Peyer's patch (tissue), 4 donors: Measurements from ENCODE around the gene CCDC152.

Source experiments
- POLR2A ChIP-seq, 2 donors: fragments of 450-650 bp; IDR thresholded peaks; one replicate each; pipeline ENCODE4 v1.5.1; 2017; ENCODE audit warnings: antibody characterized with exemption in 2 of 2, mild to moderate bottlenecking in 2 of 2, moderate library complexity in 2 of 2
- TF ChIP-seq, protein P1 (sequence below), 6 experiments: fragments of 450-650 bp in 4 of 6; fragments of 200-600 bp in 2 of 6; sonication (generic) in 1 of 6; IDR thresholded peaks; one replicate each; pipeline ENCODE4 v1.5.1; 2017 to 2019; ENCODE audit warnings: antibody characterized with exemption in 6 of 6, mild to moderate bottlenecking in 3 of 6, moderate library complexity in 1 of 6

DNA sequence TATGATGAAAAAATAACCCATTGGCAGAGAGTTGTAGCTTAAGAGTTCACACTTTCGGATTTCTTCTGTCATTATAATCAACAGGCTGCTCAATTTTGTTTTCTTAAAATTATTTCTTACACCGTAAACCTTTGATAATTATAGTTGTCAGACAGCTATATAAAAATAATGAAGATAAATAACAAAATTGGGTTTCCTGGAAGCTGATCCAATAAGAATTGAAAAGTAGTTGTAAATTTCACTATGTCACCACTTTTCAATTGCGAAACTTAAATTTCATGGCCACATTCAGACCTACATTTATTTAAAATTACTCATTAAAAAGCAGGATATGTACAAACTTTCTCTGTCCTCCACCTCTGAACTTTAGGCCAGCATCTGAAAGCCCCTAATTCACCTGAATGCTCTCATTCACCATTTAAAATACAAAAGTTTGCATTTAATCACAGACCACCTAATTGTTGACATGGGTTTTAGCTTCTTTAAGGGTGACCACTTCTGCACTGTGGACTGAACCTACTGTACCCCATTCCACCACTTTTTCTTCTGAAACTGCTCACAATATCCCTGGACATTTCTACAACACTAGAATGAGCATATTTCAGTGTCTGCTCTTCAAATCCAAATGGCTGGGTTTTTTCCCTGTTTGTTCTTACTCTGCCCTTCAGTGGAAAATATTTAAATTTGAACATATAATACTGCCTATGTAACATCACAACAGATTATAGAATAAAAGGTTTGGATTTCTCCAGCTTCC is 54.4 kb downstream of the CCDC152 start:
- TF ChIP-seq, protein P1, sequence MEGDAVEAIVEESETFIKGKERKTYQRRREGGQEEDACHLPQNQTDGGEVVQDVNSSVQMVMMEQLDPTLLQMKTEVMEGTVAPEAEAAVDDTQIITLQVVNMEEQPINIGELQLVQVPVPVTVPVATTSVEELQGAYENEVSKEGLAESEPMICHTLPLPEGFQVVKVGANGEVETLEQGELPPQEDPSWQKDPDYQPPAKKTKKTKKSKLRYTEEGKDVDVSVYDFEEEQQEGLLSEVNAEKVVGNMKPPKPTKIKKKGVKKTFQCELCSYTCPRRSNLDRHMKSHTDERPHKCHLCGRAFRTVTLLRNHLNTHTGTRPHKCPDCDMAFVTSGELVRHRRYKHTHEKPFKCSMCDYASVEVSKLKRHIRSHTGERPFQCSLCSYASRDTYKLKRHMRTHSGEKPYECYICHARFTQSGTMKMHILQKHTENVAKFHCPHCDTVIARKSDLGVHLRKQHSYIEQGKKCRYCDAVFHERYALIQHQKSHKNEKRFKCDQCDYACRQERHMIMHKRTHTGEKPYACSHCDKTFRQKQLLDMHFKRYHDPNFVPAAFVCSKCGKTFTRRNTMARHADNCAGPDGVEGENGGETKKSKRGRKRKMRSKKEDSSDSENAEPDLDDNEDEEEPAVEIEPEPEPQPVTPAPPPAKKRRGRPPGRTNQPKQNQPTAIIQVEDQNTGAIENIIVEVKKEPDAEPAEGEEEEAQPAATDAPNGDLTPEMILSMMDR (IDR thresholded peaks at IDR 0.05) = no peak
- TF ChIP-seq POLR2A (IDR thresholded peaks at IDR 0.05) = no peak
